Sciatic nerve (tissue), 2 donors: ENCODE data around the gene POLDIP3. TPM values are rescaled to one million over a fixed set of nuclear protein-coding genes. Genes with fewer than 3 reads are reported as not detected.
A peak's percentile ranks its signal among the peaks of the same experiment; 100 is the strongest.
"Not testable (repeated sequence)": the region's sequence is repeated elsewhere in the genome, so short reads cannot be mapped to it uniquely, and the experiment has no call there.

Experiments used
- ATAC-seq: fragments of 200-7000 bp; cut with Tn5 transposase; one replicate; pipeline ENCODE4 v1.9.1; 2020; ENCODE audit warnings: mild to moderate bottlenecking, moderate library complexity
- DNase-seq: peaks from one replicate; pipeline ENCODE4 v3.0.0-alpha.2; 2020; ENCODE audit warnings: low spot score
- intact Hi-C: fragments of 100-400 bp; cut with DNase I; formaldehyde crosslinking; loops from one replicate; pipeline ENCODE4 v1.14.2; 2022
- total RNA-seq: library from RNA; stranded (reverse); fragmentation: NEBNext Ultra II Directional; extraction: Animal tissue kit (Norgen Biotek cat#: 25700); gene quantifications from one replicate; pipeline ENCODE4 v1.2.1, GENCODE V29; 2021
- donor health status: DM: no; HTN: no; CAD: no.
- donor health status: DM: no; HTN: no; CAD: no.

The POLDIP3 gene
- total RNA-seq, 1 donor from 2014 or later: 81.5 TPM

DNA sequence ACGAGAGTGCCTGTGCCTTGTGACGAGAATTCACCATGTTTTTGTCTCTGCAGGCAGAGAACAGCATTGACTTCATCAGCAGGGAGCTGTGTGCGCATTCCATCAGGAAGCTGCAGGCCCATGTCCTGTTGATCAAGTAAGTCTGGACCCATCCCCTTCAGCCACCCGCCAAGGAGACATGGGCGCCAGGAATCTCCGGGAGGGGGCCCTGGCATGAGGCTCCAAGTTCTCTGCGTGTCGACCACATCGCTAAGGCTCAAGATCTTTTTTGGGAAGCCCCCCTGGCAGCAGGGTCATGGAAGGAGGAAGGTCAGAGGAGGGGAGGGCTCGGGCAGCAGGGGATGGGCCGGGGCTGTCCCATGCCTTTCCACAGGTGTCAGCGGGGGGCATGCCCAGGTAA is 43.6 kb downstream of the POLDIP3 start:
- DNase-seq, intact Hi-C loops: not testable (repeated sequence)

DNA sequence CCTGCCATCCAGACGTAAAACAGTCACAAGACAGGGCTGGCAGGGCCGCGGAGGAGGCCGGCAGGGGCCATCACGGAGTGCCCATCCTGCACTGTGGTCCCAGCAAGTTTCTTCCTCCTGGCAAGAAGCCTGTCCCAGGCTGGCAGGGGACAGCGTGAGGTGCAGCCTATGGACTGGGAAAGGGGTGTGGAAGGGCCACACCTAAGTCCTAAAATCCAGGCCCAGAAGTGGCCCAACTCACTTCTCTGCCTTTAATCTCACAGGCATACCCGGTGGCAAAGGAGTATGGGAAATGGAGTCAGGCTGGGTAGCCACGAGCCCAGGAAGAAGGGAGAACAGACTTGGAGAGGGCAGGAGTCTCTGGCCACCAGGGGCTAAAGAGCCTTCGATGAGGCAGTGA is 44.1 kb downstream of the POLDIP3 start:
- DNase-seq, ATAC-seq, intact Hi-C loops: not testable (repeated sequence)

More for the DNA sequence above, 43.6 kb downstream of the POLDIP3 start:
- ATAC-seq: not testable (repeated sequence)

DNA sequence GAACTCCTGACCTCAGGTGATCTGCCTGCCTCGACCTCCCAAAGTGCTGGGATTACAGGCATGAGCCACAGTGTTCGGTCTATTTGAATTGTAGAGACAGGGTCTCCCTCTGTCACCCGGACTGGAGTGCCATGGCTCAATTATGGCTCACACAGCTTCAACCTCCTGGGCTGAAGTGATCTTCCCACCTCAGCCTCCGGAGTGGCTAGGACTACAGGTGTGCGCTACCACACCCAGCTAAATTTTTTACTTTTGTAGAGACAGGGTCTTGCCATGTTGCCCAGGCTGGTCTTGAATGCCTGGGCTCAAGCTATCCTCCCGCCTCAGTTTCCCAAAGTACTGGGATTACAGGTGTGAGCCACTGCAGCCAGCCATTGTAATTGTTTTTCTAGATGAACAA is 46.7 kb downstream of the POLDIP3 start:
- DNase-seq, intact Hi-C loops, ATAC-seq: not testable (repeated sequence)

DNA sequence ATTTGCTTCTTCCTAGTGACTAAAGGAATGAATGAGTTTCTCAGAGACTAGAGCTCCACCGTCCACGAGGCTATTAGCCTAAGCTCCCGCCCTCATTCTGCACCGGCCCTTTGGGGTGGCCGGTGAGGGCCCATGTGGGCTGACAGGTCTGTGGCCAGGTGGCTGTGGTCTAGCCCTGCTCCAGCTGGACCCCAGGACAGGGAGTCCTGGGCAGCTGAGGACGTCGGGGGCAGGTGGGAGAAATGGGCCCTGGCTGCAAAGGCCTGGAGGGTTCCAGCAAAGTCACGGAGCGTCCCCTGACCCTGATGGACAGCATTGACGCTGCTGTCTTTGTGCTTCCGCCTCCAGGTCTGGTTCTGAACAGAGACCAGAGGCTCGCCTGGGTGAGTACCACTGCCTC is 48.7 kb downstream of the POLDIP3 start:
- DNase-seq (no peak), ATAC-seq (no peak)
- intact Hi-C loops: no loop called here

DNA sequence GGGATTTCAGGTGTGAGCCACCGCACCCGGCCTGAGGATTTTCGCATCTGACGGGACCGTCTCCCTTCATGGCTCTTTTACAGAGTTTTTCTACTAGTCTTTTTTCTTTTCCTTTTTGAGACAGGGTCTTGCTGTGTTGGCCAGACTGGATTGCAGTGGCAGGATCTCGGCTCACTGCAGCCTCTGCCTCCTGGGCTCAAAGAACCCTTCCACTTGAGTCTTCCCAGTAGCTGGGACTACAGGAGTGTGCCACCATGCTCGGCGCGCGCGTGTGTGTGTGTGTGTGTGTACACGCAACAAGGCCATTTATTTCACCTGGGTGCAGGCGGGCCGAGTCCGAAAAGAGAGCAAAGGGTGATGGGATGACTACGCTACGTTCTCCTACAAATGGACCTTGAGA is 50.0 kb downstream of the POLDIP3 start:
- DNase-seq (no peak), ATAC-seq (no peak)
- intact Hi-C loops: no loop called here

DNA sequence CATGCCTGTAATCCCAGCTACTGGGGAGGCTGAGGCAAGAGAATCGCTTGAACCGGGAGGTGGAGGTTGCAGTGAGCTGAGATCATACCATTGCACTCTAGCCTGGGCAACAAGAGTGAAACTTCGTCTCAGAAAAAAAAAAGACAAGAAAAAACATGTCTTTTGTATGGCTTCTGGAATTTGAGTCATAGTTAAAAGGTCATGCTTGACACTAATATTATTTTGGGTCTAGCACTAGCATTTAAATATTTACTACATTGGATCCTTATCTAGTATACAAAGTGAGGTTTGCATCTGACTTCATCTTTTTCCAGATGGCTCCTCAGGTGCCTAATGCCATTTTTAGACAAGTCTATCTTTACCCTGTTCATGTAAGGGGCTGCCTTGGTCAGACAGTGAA is 50.7 kb downstream of the POLDIP3 start:
- ATAC-seq, DNase-seq, intact Hi-C loops: not testable (repeated sequence)

DNA sequence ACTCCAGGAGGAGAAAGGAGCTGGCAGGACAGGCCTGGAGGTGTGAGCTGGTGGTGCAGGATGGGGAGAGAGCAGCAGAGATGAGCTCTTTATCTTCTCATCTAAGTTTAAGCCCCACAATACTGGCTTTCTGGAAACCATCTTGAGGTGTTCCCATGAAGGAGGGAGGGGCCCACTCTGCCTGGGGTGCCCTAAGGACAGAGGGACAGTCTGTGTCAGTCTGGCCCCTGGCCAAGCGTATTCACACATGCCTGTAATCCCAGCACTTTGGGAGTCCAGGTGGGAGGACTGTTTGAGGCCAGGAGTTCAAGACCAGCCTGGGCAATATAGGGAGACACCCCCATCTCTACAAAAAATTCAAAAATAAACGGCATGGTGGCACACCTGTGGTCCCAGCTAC is 52.0 kb downstream of the POLDIP3 start:
- intact Hi-C loops: no loop called here
- no peak for ATAC-seq
- DNase-seq: no peak

DNA sequence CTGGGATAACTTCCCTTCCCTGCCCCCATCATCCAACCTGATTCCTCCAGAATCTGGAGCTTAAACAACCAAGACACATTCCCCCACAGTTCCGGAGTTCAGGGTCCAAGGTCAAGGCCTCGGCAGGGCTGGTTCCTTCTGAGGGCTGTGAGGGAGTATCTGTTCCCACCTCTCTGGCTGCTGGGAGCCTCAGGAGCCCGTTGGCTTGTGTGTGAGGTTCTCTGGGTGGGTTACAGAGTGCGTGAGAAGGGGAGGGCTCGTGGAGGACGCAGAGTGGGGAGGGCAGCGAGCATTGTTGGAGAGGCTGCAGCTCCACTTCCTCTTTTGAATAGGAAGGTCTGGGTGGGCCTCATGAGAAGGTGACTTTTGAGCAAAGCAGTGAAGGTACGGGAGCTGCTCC is 52.4 kb downstream of the POLDIP3 start:
- no peak for DNase-seq
- intact Hi-C loops: no loop called here
- ATAC-seq: peak; percentile 21

DNA sequence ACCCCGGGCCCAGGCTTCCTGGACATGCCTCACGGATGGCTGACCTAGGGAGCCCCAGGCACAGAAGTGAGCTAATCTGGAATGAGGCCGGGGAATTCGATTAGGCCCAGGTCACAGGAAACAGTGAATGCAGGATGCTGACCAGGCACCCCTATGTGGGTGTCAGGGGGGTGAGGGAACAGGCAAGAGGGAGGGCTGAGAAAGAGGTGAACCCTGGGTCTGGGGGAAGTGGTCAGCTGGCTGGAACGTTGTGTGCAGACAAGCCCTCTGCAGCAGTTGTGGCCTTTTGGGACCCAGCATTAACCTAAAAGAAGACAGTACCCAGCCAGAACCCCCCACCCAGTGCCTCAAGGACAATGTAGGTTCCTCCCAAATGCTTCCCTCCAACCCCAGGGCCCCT is 52.8 kb downstream of the POLDIP3 start:
- intact Hi-C loops: no loop called here
- DNase-seq (no peak), ATAC-seq (peak; percentile 7)

DNA sequence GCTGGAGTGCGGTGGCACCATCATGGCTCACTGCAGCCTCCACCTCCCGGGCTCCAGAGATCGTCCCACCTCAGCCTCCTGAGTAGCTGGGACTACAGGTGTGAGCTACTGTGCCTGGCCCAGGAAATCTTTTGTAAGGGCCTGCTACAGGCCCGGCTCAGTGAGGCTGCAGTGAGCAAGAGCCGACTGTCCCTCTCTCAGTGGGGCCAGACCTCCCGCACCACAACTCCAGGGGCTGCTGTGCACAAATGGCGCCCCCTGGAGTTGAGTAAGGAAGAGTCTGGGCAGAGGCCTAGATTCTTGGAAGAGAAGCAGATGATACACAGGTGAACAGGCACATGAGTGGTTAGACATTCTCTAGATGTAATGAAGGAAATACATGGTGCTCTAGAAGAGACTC is 53.9 kb downstream of the POLDIP3 start:
- intact Hi-C loops: no loop called here
- DNase-seq (no peak), ATAC-seq (no peak)

DNA sequence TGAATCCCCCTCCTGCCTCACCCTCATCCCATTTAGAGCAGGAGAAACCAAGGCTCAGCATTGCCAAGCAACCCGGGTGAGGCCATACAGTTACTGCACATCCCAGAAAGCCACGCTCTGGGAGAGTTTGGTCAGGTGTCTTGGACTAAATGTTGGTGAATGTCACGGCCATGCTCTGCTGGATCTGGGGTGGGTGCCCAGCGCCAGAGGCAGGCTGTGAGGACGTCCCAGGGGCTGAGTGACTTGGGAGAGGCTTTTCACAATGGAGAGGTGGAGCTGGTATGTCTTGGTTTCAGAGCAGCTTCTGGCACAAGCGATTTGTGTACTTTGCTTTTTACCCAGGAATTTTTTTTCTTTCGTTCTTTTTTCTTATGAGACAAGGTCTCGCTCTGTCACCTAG is 54.3 kb downstream of the POLDIP3 start:
- ATAC-seq (no peak), DNase-seq (no peak)
- intact Hi-C loops: no loop called here

DNA sequence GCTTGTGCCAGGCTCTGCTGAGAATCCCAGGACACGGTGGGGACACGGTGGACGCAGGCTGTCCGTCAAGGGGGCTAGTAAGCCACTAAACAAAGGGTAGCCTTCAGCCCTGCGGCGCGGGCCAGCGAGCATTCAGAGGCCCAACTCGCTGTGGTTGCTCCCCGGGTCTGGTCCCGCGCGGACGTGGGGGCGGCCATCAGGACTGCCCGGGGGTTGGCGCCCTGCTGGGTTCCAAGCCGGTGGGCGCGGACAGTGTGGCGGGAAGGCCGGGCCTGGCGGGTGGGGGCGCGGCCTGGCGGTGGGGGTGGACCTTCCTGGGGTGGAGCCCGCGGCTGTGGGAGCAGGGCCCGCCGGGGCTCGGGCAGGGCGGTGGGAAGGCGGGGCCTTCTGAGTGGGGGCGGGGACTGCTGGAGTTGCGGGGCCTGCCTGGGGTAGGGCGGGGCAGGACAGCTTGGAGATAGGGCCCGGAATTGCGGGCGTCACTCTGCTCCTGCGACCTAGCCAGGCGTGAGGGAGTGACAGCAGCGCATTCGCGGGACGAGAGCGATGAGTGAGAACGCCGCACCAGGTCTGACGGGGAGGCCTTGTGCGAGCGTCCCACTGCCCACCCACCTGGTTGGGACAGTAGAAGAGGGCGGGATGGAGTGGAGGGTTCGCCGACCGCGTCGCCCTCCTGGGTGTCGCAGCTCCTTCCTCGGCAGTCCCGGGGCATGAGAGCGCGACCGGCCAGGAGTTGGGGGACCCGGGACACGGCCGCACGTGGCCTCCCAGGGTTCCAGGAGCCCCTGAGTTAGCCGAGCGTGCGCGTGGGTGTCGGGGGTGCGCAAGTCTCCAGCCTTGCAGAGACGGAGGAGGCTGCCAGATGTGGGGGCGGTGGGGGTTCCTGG is 61.0 kb downstream of the POLDIP3 start, which contains the start of gene SERHL2:
TSS of gene SERHL2 (plus strand) at position 482 of the 887 bp plus-strand sequence. CDS start at position 547, 65 bp downstream.
- intact Hi-C loops: no loop called here
- peak; percentile 97 for ATAC-seq
- DNase-seq: peak; percentile 95

DNA sequence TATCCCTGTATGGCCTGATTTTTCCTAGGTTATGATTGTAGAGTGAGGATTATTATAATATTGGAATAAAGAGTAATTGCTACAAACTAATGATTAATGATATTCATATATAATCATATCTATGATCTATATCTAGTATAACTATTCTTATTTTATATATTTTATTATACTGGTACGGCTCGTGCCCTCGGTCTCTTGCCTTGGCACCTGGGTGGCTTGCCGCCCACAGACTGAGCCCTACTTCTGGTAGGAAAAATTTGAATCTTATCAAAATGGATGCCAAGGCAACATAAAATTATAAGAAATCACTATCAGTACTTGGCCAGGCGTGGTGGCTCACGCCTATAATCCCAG is 62.4 kb downstream of the POLDIP3 start:
- DNase-seq, ATAC-seq, intact Hi-C loops: not testable (repeated sequence)

DNA sequence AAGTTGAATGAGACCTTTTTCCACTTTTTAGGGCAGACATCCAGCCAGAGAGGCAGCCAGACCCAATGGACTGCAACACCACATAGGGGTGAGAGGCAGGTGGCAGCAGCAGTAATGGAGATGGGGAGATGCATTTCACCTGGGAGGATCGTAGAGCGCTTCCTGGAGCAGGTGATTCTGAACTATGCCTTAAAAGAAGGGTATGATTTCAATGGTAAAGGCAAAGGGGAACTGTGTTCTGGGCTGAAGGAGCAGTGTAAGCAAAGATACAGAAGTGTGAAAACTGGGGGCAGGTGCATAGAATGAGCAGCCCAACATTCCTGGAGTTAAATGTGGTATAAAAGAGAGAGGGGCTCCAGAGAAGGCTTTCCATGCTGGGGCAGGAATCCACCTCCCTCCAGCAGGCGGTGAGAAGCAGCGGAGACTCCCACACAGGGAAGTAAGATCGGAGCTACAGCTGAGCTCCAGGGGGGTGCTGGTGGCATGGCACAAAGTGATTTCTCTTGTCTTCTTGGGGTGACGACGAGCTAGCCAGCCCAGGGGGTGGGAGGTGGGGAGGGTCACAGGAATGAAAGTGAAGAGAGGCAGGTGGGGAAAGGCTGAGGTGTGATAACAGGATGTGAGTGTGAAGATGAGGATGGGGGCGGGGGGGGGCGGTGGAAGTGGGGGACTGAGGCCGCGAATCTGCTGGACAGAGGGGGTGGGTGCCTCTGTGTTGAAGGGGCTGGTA is 65.2 kb downstream of the POLDIP3 start:
- intact Hi-C loops: no loop called here
- ATAC-seq: no peak
- no peak for DNase-seq

DNA sequence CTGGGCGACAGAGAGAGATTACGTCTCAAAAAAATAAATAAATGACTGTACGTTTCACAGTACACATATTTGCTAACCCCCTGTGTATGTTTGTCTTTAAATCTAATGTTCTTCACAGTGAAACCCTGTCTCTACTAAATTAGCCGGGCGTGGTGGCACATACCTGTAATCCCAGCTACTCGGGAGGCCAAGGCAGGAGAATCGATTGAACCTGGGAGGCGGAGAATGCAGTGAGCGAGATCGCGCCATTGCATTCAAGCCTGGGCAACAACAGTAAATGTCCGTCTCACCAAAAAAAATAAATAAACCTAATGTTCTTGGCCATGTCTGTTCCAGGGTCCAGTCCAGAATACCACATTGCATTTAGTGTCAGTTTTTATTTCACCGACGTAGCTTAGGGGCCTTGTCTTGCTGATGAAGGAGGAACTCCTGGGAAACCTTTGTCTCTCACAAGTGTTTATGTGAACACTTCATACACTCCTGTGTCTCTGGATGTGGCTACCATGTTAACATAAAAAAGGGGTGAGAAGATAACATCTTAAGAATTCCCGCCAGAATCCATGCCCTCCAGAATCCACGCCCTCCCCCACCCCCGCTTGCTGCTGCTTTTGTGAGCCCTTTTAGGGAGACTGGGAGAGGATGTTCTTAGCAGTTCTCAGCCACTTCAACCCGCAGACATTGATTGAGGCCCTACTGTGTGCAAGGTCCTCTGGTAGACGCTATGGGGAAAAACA is 65.9 kb downstream of the POLDIP3 start:
- intact Hi-C loops: no loop called here
- ATAC-seq: no peak
- no peak for DNase-seq

DNA sequence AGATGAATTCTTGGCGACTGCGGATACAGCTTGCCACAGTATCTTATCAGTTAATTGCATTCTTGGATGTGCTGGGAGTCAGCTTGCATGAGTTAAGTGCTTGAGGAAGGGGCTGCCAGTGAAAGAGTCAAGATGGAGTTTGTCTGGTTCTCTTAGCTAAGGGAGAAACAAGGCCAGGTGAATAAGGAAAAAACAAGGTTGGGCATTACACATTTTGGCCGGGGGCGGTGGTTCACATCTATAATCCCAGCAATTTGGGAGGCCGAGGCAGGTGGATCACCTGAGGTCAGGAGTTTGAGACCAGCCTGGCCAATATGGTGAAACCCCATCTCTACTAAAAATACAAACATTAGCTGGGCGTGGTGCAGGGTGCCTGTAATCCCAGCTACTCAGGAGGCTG is 66.6 kb downstream of the POLDIP3 start:
- DNase-seq, ATAC-seq, intact Hi-C loops: not testable (repeated sequence)

DNA sequence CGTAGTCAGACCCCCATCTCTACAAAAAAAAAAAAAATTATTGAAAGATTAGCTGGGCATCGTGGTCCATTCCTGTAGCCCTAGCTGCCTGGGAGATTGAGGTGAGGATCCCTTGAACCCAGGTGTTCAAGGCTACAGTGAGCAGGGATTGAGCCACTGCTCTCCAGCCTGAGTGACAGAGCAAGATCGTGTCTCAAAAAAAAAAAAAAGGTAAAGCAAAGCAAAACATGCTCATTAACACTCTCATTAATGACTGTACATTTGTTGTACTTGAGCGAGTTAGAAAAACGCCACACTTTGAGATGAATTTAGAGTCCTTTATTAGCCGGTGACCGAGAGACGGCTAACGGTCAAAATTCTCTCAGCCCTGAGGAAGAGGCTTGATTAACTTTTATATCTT is 67.1 kb downstream of the POLDIP3 start:
- ATAC-seq (no peak), DNase-seq (no peak)
- intact Hi-C loops: no loop called here

DNA sequence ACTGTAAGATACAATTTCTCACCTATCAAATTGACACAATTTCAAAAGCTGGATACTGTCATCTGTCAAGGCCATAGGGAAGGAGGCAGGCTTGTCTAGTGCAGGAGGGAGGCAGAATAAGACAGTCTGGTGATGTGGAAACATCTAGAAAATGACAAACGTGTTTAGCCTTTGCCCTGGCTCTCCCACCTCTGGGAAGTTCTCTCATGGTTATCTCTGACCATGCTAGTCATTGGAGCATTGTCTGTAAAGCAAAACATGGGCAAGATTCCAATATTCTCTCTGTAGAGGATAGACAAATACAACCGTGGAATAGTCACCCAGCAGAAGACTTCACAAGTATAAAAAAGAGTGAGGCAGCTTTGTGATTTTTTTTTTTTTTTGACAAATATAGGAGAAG is 70.0 kb downstream of the POLDIP3 start:
- ATAC-seq: no peak
- intact Hi-C loops: no loop called here
- DNase-seq: no peak

DNA sequence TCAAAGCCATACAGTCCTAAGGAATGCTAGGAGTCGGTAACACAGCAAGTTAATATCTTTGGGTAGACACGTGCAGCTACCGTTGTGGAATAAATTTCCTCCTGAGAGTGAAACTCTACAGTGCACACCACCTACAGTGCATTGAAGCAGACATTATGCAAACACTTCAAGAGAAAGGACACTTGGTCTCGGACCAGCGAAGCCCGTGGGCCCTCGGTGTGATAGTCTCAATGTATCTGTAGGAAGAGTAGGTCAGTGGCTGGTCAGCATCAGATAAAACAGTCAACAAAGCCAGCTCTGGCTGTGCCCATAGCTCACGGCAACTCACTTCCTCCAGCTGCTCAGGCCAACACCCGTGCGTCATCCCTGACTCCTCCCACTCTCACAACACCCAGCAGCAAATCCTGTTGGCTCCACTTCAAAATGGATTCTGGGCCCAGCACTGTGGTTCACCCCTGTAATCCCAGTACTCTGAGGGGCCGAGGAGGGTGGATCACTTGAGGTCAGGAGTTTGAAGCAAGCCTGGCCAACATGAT is 75.4 kb downstream of the POLDIP3 start:
- intact Hi-C loops, DNase-seq: not testable (repeated sequence)
- peak; percentile 82 for ATAC-seq
